ENCODE measurements around the gene MAGI1.
A peak's percentile ranks its signal among the peaks of the same experiment; 100 is the strongest.
"Not testable (repeated sequence)": the region's sequence is repeated elsewhere in the genome, so short reads cannot be mapped to it uniquely, and the experiment has no call there.

The MAGI1 gene

GRCh38 chr3:65871305-65872141 lies 167.2 kb downstream of the MAGI1 start:
- intact Hi-C loops (cut with DNase I) = no loop called here
- DNase-seq = peak in 15 of 42 donors; percentile 4 to 55 (median 14)

GRCh38 chr3:65869798-65870197 lies 168.9 kb downstream of the MAGI1 start:
- DNase-seq = no peak
- intact Hi-C loops (cut with DNase I) = no loop called here

GRCh38 chr3:65867463-65868210 lies 171.1 kb downstream of the MAGI1 start:
- DNase-seq = no peak
- intact Hi-C loops (cut with DNase I) = no loop called here

DNA sequence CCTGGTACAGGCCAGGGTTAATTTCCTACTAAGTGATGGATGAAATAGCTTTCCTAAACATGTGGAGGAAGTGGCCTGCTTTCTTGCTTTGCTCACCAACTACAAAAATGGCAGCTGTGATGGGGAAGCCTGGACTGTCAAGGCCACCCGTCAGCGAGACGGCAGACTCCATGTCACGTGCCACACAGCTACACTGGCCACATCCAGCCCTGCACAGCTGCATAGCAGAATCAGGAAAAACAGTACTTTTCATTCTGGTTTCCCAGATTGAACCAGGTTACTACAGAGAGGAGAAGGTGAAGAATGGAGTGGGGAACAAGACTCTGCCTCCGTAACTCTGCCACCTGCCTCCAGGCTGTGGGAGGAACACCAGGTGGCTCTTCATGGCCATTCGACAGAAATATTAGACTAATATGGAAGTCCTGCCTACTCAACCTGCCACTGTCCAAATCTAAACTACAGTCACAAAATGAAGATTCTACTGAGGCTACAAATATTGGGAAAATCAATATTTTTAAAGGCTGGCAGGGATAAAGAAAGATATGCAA lies 174.3 kb downstream of the MAGI1 start:
- intact Hi-C loops (cut with DNase I) = no loop called here
- DNase-seq = no peak

GRCh38 chr3:65861718-65862117 lies 177.0 kb downstream of the MAGI1 start:
- no peak for DNase-seq
- intact Hi-C loops (cut with DNase I) = no loop called here

- intact Hi-C loops (cut with DNase I); DNase-seq: not testable (repeated sequence)
These were observed 179.1 kb downstream of the MAGI1 start for GRCh38 chr3:65859612-65860011.

DNA sequence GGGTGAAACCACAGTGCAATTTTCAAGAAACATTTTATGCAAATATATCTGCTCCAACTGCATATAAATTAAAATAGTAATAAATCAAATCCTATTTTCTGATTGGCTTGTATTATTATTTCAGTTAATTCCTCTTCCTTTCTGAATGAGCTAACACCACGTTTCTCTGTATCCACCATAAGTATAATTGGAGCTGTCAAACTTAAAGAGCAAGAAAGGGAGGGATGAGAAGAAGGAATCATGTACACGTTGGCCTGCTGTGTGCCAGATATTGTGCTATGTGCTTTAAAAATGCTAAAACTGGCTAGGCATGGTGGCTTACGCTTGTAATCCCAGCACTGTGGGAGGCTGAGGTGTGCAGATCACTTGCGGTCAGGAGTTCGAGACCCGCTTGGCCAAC lies 180.0 kb downstream of the MAGI1 start:
- intact Hi-C loops (cut with DNase I) = no loop called here
- DNase-seq = no peak

- DNase-seq = no peak
- intact Hi-C loops (cut with DNase I) = no loop called here
These were observed 181.4 kb downstream of the MAGI1 start for GRCh38 chr3:65857327-65857726.

- intact Hi-C loops (cut with DNase I) = no loop called here
- DNase-seq = no peak
These were observed 181.8 kb downstream of the MAGI1 start for GRCh38 chr3:65856907-65857306.

GRCh38 chr3:65855370-65856100 lies 183.2 kb downstream of the MAGI1 start:
- DNase-seq = no peak
- intact Hi-C loops (cut with DNase I) = no loop called here

DNA sequence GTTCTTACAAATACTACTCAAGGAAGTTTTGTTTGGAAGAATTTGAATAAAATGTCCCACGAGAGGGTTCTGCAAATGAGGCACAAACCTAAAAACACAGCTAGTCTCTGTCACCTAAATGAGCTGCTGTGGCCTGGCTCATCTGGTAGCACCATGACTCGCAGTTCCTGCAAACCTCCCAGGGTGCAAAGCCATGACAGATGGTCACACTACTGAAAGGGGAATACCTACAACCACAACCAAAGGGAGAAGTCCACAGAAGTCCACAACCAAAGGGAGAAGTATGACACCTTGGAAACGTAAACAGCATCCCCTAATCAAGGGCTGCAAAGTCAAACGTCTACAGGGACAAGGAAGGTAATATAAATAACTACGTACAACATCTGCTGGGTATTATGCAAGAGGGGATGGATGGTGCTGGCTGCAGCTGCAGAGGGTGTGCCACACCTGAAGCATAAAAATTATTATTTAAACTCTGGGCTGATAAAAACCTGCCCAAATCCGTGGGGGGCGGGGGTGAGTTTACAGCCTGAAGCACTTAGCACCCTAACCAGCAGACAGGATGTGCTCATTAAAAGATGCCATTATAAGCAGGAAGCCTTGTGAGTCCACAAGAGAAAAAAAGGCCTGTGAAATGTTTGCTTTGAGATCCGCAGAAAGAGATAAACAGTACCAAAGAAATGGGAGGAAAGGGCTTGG lies 184.0 kb downstream of the MAGI1 start:
- DNase-seq = no peak
- intact Hi-C loops (cut with DNase I) = no loop called here

GRCh38 chr3:65851827-65852226 lies 186.9 kb downstream of the MAGI1 start:
- no peak for DNase-seq
- intact Hi-C loops (cut with DNase I) = no loop called here

- intact Hi-C loops (cut with DNase I) = no loop called here
- DNase-seq = no peak
These were observed 188.5 kb downstream of the MAGI1 start for GRCh38 chr3:65850261-65850660.

DNA sequence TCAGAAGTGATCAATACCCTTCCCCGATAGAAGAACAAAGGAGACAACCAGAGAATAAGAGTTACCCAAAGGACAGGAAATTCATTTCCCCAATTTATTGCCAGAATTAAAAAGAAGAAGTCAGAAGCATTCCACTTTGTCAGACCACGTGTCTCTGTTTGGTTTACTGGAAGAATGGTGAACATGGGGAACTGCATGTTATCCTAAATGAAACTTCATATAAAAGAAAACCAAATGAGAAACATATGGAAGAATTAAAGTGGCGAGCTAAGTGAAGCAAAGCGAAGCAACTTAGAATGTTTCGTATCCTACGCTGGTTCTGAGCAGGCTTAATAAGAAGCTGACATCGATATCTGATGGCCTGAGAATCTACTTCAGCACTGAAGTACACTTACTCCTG lies 190.7 kb downstream of the MAGI1 start:
- no peak for DNase-seq
- intact Hi-C loops (cut with DNase I) = no loop called here

GRCh38 chr3:65846936-65847335 lies 191.8 kb downstream of the MAGI1 start:
- no peak for DNase-seq

GRCh38 chr3:65844370-65844769 lies 194.3 kb downstream of the MAGI1 start:
- DNase-seq = no peak
- intact Hi-C loops (cut with DNase I) = no loop called here

More at GRCh38 chr3:65846936-65847335, 191.8 kb downstream of the MAGI1 start:
- intact Hi-C loops (cut with DNase I) = no loop called here

GRCh38 chr3:65843732-65844131 lies 195.0 kb downstream of the MAGI1 start:
- DNase-seq = no peak
- intact Hi-C loops (cut with DNase I) = no loop called here

- no peak for DNase-seq
- intact Hi-C loops (cut with DNase I) = no loop called here
These were observed 201.1 kb downstream of the MAGI1 start for GRCh38 chr3:65837604-65838003.

GRCh38 chr3:65836047-65836446 lies 202.7 kb downstream of the MAGI1 start:
- intact Hi-C loops (cut with DNase I) = no loop called here
- no peak for DNase-seq

Measured in head of caudate nucleus (tissue), 42 donors.